NOMO-1 treated with DMSO at 0.1 percent for 48 hours (cell line): ENCODE measurements around the gene RPL41.
"Not testable (repeated sequence)": the region's sequence is repeated elsewhere in the genome, so short reads cannot be mapped to it uniquely, and the experiment has no call there.

Experiments
- DNase-seq: peaks from one replicate; lab custom pipeline; 2025; ENCODE audit not compliant: unreplicated experiment; lab: John Stamatoyannopoulos, UW

RPL41 gene

DNA sequence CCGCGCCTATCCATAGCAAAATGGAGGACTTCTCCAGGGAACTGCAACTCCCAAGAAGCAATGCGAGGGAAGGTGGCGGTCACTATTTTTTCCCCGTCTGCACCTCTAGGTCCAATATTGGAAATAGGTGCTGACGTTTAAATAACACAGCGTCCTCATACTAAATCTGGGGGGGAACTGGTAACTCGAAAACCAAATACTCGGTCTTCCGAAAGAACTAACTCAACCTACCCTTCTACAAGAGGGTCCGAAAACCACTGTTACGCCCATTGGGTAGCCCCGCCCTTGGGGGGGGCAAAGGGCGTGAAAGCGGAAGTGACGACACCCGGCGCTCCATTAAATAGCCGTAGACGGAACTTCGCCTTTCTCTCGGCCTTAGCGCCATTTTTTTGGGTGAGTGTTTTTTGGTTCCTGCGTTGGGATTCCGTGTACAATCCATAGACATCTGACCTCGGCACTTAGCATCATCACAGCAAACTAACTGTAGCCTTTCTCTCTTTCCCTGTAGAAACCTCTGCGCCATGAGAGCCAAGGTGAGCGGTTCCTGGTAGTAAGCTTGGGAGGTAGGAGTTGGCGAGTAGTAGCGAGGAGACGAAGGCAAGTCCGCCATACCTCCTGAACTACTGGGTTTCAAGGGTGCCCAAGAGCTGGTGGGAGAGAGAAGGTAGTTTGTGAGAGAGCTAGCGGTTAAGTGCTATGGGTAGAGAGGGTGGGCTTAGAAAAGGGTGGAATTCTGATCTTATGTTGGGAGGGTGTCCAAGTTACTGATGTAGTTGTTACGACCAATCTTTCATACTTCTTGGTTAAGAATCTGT is at the start of gene RPL41:
Gene RPL41 (plus strand): TSS at position 367 of the 815 bp plus-strand sequence.
- DNase-seq, result peak; percentile 95

DNA sequence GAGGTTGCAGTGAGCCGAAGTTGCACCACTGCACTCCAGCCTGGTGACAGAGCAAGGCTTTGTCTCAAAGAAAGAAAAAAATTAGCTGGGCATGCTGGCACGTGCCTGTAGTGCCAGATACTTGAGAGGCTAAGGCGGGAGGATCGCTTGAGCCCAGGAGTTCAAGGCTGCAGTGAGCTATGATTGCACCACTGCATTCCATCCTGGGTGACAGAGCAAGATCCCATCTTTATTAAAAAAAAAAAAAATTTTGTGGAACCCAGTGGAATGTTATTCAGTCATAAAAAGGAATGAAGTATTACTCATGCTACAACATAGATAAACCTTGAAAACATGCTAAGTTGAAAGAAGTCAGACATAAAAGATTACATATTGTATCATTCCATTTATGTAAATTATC is 44.8 kb upstream of the RPL41 start:
- no peak for DNase-seq

DNA sequence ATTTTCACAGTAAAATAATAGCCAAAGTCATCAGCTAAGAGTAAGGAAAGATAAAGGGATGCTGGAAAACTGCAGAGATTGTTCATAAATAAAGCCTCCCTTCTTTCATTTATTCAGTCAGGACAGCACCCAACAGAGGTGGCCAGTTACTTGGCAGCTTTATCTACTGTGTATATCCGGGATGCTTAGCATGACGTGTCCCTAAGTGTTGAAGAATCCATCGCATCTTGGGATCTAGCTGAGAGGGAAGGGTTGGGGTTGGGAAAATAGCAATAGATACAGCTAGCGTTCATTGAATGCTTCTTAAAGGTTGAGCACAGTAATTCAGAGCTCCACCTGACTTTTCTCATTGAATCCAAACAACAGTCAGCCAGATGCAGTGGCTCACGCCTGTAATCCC is 42.0 kb upstream of the RPL41 start:
- DNase-seq, result no peak

DNA sequence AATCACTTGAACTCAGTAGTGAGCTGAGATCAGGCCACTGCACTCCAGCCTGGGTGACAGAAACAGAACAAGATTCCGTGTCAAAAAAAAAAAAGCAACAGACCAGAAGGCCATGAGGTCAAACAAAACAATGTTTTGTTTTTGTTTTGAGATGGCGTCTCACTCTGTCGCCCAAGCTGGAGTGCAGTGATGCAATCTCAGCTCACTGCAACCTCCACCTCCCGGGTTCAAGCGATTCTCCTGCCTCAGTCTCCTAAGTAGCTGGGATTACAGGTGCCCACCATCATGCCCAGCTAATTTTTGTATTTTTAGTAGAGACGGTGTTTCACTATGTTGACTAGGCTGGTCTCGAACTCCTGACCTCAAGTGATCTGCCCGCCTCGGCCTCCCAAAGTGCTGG is 38.5 kb upstream of the RPL41 start:
- not testable (repeated sequence) for DNase-seq

DNA sequence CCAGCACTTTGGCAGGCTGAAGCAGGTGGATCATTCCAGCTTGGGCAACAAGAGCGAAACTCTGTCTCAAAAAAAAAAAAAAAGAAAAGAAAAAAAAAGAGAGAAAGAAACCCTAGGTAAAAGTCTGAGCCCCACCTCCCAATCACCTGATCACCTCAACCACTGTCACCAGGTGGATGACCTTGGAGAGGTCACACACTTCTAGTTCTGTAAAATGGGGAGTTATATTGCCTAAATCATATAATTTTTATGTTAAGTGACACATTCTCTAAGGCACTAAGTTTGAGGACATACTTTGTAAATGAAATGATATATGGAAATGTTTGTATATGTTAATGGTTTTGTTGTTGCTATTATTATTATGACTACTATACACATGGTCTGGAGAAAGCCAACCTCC is 38.0 kb upstream of the RPL41 start:
- DNase-seq, result no peak

DNA sequence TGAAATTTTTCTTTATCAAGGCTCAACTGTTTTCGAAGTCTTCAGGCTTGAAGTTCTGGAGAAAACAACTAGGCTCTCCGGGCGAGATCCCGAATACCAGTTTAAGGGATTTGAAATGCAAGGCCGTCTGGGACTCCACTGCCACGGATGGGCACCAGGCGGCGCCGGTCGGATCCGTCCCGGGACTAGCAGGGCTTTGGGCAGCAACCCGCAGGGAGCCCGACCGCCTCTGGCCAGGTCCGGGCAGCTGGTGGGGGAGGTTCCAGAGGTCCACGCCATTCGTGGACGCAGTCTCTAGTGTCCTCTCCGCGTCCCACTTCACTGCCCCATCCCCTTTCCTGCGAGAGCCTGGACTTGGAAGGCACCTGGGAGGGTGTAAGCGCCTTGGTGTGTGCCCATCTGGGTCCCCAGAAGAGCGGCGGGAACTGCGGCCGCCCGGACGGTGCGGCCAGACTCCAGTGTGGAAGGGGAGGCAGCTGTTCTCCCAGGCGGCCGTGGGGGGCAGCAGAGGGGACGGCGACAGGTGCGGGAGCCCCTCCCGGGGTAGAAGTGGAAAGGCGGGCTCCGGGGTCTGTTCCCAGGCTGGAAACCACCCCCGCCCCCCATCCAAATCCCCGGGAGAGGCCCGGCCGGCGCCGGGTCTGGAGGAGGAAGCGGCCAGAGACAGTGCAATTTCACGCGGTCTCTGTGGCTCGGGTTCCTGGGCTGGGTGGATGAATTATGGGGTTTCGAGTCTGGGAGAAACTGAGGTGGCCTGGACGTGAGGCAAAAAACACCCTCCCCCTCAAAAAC is 37.3 kb upstream of the RPL41 start:
- peak; percentile 57 for DNase-seq

DNA sequence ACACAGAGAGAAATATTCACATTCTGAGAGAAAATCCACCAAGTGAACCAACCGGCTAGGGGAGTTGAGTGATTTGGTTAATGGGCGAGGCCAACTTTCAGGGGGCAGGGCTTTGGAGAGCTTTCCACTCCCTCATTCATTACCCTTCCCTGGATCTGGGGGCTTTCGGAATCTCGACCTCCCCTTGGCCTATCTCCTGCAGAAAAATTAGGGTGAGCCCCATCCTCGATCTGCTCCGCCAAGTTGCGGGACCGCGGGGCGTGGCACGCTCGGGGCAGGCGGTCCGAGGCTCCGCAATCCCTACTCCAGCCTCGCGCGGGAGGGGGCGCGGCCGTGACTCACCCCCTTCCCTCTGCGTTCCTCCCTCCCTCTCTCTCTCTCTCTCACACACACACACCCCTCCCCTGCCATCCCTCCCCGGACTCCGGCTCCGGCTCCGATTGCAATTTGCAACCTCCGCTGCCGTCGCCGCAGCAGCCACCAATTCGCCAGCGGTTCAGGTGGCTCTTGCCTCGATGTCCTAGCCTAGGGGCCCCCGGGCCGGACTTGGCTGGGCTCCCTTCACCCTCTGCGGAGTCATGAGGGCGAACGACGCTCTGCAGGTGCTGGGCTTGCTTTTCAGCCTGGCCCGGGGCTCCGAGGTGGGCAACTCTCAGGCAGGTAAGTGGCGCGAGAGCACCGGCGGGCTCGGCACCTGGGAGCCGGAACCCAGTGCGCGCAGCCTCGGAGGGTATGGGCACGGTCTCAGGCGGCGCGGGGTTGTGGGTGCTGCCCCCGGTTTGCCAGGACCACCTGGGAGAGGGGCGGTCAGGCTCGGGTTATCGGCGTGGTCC is 36.5 kb upstream of the RPL41 start, which contains the start of gene ERBB3:
Gene ERBB3 (plus strand): TSS at position 443 of the 833 bp plus-strand sequence. CDS start 136 bp downstream, at position 579.
- DNase-seq, result peak; percentile 70

DNA sequence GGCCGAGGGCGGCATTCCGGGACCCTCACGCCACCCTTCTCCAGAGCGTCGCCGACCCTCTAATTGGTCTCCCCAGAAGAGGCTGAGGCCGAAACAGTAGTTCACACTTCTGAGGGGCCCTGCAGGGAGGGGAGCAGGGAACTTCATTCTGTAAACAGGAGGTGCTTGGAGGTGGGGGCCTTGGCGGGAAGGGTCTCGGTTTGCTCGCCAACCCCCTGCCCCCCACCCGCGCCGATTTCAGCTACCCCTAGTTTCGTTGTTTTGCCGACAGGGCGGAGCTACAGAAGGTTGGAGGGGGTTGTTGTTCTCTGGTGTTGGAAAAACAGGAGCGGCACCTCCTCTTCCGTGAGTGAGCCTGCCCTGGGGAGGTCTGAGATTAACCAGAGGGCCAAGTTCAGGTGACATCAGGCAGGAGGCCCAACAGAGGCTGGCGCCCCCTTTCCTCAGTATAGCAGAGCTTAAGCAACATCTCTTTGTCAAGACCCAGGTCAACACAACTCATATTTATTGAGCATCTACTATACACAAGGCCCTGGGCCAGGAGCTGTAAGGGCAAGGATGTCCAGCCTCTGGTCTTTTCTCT is 35.8 kb upstream of the RPL41 start:
- DNase-seq, result no peak

DNA sequence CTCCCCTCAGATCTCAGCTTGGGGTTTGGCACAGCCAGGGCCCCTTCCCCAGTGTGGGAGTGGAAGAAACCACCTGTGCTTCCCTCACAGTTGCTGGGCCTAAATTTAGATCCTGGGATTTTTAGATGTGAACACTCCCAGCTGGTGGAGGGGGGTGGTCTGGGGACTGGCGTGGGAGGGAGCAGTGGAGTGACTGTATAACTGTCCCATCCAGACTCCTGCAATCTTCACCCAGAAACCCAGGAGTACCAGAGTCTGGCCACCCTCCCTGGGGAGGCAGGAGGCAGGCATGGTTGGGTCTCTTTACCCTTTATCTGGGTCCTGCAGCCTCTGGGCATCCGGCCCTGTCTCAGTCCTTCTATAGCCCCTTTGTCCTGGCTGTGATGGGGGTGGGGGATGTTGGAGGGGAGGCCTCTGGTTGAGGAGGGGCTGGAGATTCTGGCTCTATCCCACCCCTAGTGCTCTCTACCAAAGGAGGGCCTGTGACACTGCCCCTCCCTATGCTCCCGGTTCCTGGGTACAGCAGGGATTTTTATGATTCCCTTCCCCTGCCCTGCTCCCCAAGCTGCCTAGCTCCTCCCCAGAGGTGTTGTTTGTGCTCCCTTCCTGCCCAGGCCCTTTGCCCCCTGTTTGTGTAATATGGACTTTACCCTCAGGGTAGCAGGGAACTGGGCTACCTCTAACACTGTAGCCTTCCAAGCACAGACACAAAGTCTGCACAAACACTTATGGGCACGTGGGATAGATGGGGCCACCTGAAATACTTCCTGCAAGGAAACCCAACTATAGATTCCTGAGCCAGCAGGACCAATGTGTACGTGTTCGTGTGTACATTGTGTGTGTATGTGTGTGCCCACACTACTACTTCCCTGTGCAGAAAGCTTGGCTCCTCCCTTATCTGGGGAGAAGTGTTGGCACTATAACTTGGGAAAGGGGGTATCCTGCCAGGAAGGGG is 34.8 kb upstream of the RPL41 start:
- no peak for DNase-seq

DNA sequence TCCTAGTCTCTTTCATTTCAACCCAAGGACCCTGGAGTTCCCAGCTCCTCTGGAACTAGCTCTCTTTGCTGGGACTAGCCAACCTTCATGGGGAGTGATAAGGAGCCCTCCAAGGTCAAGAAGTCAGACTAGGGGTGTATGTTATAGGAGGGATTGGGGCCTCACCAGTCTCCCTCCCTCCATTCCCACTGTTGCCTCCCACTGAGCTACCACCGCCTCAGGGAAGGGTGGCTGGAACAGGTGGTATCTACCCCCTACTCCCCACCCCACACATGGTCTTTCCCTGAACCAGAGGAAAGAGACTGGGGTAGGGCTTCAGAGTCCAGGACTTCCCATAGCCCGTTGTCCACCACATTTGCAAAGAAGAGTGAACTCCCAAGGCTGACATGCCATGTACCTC is 34.1 kb upstream of the RPL41 start:
- no peak for DNase-seq

DNA sequence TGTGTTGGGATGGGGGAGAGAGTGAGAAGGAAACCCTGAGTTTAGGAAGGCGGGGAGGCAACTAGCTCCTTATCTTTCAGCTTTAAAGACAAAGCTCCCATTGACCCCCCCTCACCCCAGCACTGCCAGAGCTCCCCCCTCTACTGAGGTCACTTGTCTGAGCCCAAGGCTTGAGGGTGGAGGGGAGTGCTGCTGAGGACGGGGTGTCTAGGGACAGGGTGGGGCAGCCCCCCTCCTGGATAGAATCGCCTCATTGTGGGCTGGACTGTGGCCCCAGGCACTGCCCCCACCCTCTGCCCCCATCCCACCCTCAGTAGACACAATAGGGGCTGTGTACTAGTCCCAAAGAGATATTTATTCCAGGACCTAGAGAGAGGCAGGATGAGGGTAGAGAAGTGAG is 33.5 kb upstream of the RPL41 start:
- DNase-seq, result no peak

DNA sequence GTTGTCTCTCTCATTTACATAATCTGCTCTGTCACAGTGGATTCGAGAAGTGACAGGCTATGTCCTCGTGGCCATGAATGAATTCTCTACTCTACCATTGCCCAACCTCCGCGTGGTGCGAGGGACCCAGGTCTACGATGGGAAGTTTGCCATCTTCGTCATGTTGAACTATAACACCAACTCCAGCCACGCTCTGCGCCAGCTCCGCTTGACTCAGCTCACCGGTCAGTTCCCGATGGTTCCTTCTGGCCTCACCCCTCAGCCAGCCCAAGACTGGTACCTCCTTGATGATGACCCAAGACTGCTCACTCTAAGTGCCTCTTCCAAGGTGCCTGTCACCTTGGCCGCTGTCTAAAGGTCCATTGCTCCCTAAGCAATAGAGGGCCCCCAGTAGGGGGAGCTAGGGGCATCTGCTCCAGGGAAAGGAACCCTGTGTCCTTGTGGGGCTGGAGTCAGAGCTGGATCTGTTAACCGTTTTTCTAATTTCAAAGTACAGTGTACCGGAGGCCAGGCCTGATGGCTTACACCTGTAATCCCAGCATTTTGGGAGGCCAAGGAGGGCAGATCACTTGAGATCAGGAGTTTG is 31.4 kb upstream of the RPL41 start:
- DNase-seq, result no peak

DNA sequence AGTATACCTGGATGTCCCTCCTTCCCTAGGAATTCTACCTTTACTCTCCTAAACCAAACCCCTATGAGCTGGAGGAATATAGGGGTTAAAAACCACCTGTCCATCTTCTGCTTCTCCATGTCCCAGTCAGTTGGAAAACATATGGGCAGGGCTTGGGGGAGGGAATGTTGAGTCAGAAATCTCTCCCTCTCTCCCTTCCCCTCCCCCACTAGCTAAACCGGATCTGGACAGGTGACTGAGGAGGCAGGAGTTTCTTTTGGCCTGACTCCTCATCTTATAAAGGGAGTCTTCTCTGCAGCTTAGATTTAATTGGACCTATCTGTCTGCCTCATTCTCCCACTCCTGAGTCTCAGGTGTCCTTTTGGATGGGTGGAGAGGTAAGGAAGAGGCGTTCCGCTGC is 30.3 kb upstream of the RPL41 start:
- DNase-seq, result no peak

DNA sequence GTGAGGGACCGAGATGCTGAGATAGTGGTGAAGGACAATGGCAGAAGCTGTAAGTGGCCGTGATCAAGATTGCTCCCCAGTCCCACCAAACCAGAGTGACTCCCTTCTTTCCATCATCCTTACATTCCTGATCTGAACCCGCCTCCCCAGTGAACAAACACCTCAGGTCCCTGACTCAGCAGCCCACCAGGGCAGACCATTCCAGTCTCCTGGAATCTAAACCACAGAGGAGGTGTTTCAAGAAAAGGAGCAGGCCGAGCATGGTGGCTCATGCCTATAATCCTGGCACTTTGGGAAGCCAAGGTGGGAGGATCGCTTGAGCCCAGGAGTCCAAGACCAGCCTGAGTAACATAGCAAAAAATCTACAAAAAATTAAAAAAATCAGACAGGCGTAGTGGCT is 29.8 kb upstream of the RPL41 start:
- no peak for DNase-seq

DNA sequence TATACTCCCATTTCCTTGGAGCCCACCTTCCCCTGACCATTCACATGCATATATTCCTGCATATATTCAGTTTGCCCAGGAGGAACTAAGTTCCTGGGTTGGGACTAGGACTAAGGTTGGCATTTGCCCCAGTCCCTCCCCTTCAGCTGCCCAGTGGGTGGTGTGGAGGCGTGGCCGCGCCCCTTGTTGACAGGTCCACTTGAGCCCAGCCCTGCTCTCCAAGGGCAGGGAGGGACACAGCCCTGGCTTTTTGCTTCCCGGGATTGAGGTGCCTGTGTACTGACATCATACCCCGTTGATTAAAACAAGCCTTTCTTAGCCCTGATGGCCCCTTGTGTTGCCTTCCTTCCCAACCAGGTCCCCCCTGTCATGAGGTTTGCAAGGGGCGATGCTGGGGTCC is 29.2 kb upstream of the RPL41 start:
- DNase-seq, result no peak

DNA sequence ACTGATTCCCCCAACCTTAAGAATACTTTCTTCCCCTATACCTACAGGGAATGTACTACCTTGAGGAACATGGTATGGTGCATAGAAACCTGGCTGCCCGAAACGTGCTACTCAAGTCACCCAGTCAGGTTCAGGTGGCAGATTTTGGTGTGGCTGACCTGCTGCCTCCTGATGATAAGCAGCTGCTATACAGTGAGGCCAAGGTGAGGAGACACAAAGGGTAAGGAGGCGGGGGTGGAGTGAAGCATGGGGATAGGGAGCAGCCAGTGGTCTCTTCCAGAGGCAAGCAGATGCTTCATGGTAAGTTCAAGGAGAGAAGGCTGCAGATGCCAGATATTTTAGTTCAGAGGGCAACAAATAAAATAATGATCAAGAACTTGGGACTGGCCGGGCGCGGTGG is 18.7 kb upstream of the RPL41 start:
- no peak for DNase-seq

DNA sequence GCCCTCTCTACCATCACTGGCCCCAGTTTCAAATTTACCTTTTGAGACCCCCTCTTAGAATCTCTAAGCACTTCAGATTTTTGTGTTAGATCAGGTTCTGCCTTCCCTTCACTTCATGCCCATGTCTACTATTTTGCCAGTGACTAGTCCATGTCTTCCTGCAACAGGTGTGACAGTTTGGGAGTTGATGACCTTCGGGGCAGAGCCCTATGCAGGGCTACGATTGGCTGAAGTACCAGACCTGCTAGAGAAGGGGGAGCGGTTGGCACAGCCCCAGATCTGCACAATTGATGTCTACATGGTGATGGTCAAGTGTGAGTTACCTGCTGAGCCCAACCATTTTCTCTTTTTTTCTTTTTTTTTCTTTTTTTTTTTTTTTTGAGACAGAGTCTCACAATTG is 17.8 kb upstream of the RPL41 start:
- no peak for DNase-seq

DNA sequence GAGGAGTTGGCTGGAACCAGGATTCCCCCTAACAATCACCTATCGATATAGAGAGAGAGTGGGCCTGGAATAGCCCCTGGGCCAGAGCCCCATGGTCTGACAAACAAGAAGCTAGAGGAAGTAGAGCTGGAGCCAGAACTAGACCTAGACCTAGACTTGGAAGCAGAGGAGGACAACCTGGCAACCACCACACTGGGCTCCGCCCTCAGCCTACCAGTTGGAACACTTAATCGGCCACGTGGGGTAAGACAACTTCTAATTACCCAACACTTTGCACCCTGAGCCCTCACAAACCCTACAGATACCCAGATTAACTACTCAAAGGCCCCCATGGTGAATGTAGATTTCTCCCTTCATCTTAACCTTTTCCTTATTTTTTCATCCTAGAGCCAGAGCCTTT is 16.6 kb upstream of the RPL41 start:
- DNase-seq, result no peak

DNA sequence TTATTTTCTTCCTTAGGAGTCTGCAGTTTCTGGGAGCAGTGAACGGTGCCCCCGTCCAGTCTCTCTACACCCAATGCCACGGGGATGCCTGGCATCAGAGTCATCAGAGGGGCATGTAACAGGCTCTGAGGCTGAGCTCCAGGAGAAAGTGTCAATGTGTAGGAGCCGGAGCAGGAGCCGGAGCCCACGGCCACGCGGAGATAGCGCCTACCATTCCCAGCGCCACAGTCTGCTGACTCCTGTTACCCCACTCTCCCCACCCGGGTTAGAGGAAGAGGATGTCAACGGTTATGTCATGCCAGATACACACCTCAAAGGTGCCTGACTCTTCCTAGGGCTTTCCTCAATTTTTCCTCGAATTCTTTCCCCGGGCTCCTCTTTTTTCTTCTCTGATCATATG is 15.4 kb upstream of the RPL41 start:
- DNase-seq, result no peak

DNA sequence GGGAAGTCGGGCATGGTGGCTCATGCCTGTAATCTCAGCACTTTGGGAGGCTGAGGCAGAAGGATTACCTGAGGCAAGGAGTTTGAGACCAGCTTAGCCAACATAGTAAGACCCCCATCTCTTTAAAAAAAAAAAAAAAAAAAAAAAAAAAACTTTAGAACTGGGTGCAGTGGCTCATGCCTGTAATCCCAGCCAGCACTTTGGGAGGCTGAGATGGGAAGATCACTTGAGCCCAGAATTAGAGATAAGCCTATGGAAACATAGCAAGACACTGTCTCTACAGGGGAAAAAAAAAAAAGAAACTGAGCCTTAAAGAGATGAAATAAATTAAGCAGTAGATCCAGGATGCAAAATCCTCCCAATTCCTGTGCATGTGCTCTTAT is 13.8 kb upstream of the RPL41 start:
- DNase-seq, result no peak
